Transverse colon (tissue), 4 donors: ENCODE results near the gene SIM2. TPM values are rescaled to one million over a fixed set of nuclear protein-coding genes. Genes with fewer than 3 reads are reported as not detected.

Source experiments
- DNase-seq: peaks from one replicate; pipeline ENCODE4 v3.0.0-alpha.2; 2019
- H3K27ac ChIP-seq, 4 donors: fragments of 200-600 bp; sonication (generic); 2 replicates each; pipeline ENCODE4 v1.5.1; 2016 to 2018; ENCODE audit warnings: inconsistent platforms in 4 of 4
- H3K27me3 ChIP-seq: fragments of 200-600 bp; sonication (generic); 2 replicates; pipeline ENCODE4 v1.5.1; 2017; ENCODE audit warnings: inconsistent platforms
- H3K36me3 ChIP-seq, 4 donors: fragments of 200-600 bp; sonication (generic); 2 replicates each; pipeline ENCODE4 v1.5.1; 2017 to 2019; ENCODE audit warnings: inconsistent platforms in 4 of 4
- H3K4me1 ChIP-seq, 4 donors: fragments of 200-600 bp; sonication (generic); 2 replicates each; pipeline ENCODE4 v1.5.1; 2017 to 2020; ENCODE audit warnings: inconsistent platforms in 4 of 4
- H3K4me3 ChIP-seq, 4 donors: fragments of 200-600 bp; sonication (generic); 1 replicate in 1 of 4; 2 replicates in 3 of 4; pipeline versions ENCODE4 v1.5.1 to v1.6.1; 2017 to 2019; ENCODE audit warnings: inconsistent platforms in 4 of 4
- H3K9me3 ChIP-seq, 2 donors: fragments of 200-600 bp; sonication (generic); 2 replicates each; pipeline ENCODE4 v1.5.1; 2017 to 2019; ENCODE audit warnings: inconsistent platforms in 2 of 2
- EP300 ChIP-seq: sonication (generic); formaldehyde crosslinking; IDR thresholded peaks from one replicate; pipeline ENCODE4 v1.6.1; 2017; ENCODE audit warnings: antibody characterized with exemption, low read depth
- POLR2A ChIP-seq: fragments of 450-650 bp; IDR thresholded peaks from one replicate; pipeline ENCODE4 v1.6.1; 2016; ENCODE audit warnings: antibody characterized with exemption, mild to moderate bottlenecking, moderate library complexity
- POLR2AphosphoS5 ChIP-seq, 3 donors: sonication (generic); formaldehyde crosslinking; IDR thresholded peaks; one replicate each; pipeline ENCODE4 v1.6.1; 2016; ENCODE audit warnings: antibody characterized with exemption in 3 of 3
- WGBS, 2 donors: methylation state at CpG; one replicate each; pipeline ENCODE4 v1.1.5; 2018; ENCODE audit warnings: low coverage in 1 of 2; 5-methylcytosine and 5-hydroxymethylcytosine counted together
- in situ Hi-C, 4 donors: fragments of 200-750 bp; cut with MboI; loops; one replicate each; pipeline versions ENCODE4 v1.15.0 to v1.15.1; 2017; ENCODE audit warnings: low sequenced_read_pairs in 3 of 4, low pct_ligation_motif_present in 1 of 4, low pct_unique_long_range_greater_than_20kb in 1 of 4
- intact Hi-C: fragments of 100-400 bp; cut with DNase I; formaldehyde crosslinking; loops from one replicate; pipeline ENCODE4 v1.15.1; 2023; ENCODE audit warnings: low total_unique reads
- total RNA-seq, 4 donors: library from RNA; depleted of rRNA; stranded (reverse); fragments of >200 nt; gene quantifications; one replicate each; pipeline ENCODE4 v1.1.0, GENCODE V29; 2016
- TF ChIP-seq, protein P1 (sequence below), 5 experiments: fragments of 200-600 bp in 3 of 5; fragments of 450-650 bp in 2 of 5; sonication (generic) in 3 of 5; IDR thresholded peaks; 1 replicate in 2 of 5; 2 replicates in 3 of 5; pipeline ENCODE4 v1.5.1; 2016 to 2017; ENCODE audit warnings: antibody characterized with exemption in 5 of 5, inconsistent platforms in 3 of 5, mild to moderate bottlenecking in 2 of 5, moderate library complexity in 1 of 5

The SIM2 gene
- total RNA-seq, 4 donors from 2014 or later = 0.32 TPM; not detected in 3

DNA sequence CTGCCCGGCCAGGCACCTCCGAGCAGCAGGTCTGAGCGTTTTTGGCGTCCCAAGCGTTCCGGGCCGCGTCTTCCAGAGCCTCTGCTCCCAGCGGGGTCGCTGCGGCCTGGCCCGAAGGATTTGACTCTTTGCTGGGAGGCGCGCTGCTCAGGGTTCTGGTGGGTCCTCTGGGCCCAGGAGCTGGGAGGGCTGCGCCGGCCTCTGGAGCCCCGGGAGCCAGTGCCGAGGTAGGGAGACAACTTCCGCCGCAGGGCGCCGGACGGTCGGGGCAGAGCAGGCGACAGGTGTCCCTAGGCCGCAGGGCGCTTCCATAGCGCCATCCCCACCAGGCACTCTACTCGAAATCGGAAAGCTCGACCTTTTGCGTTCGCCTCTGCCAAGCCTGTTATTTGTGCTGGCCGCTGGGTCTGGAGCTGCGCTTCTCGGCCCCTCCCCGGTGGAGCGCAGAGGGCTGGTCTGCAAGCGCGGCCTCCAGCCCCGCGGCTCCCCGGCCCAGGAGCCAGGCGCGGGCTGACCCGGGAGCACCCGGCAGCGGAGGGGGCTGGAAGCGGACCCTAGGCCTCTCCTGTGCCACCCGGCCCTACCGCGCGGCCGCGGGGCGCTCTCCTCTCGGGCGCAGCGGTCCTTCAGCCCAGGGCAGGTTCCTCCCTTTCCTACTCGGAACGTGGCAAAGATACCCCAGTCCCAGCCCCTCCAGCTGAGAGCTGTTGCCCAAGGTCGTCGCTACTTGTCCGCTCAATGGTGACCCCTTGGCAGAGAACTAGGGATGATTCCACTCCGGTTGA is 2.2 kb downstream of the SIM2 start:
- H3K9me3 ChIP-seq = no peaks in the 10 kb centered on the region
- intact Hi-C loops = loop anchor here (10.0 kb wide), 1 partner anchor 1504 kb away; no protein-coding TSS in a partner anchor
- no peak for DNase-seq
- WGBS, 2 donors = 6% methylated on average over 22 of the region's 65 CpGs; no CpG with 5 or more reads in 1 of the 2 donors
- in situ Hi-C loops = no loop called here
- H3K27ac ChIP-seq = no peak overlapping the region
- H3K36me3 ChIP-seq = no peaks in the 10 kb centered on the region
- peak overlapping the region in 2 of 4 donors; percentile 15 to 47 for H3K4me3 ChIP-seq
- peaks cover 100% of the 10 kb centered on the region for H3K27me3 ChIP-seq
- TF ChIP-seq POLR2A (no peak), EP300 (no peak), POLR2AphosphoS5 (IDR thresholded peaks at IDR 0.05) (no peak)
- TF ChIP-seq, protein P1, sequence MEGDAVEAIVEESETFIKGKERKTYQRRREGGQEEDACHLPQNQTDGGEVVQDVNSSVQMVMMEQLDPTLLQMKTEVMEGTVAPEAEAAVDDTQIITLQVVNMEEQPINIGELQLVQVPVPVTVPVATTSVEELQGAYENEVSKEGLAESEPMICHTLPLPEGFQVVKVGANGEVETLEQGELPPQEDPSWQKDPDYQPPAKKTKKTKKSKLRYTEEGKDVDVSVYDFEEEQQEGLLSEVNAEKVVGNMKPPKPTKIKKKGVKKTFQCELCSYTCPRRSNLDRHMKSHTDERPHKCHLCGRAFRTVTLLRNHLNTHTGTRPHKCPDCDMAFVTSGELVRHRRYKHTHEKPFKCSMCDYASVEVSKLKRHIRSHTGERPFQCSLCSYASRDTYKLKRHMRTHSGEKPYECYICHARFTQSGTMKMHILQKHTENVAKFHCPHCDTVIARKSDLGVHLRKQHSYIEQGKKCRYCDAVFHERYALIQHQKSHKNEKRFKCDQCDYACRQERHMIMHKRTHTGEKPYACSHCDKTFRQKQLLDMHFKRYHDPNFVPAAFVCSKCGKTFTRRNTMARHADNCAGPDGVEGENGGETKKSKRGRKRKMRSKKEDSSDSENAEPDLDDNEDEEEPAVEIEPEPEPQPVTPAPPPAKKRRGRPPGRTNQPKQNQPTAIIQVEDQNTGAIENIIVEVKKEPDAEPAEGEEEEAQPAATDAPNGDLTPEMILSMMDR (IDR thresholded peaks at IDR 0.05) = no peak
- H3K4me1 ChIP-seq = peaks cover 26 to 65% (median 50%) of the 10 kb centered on the region in 4 donors

DNA sequence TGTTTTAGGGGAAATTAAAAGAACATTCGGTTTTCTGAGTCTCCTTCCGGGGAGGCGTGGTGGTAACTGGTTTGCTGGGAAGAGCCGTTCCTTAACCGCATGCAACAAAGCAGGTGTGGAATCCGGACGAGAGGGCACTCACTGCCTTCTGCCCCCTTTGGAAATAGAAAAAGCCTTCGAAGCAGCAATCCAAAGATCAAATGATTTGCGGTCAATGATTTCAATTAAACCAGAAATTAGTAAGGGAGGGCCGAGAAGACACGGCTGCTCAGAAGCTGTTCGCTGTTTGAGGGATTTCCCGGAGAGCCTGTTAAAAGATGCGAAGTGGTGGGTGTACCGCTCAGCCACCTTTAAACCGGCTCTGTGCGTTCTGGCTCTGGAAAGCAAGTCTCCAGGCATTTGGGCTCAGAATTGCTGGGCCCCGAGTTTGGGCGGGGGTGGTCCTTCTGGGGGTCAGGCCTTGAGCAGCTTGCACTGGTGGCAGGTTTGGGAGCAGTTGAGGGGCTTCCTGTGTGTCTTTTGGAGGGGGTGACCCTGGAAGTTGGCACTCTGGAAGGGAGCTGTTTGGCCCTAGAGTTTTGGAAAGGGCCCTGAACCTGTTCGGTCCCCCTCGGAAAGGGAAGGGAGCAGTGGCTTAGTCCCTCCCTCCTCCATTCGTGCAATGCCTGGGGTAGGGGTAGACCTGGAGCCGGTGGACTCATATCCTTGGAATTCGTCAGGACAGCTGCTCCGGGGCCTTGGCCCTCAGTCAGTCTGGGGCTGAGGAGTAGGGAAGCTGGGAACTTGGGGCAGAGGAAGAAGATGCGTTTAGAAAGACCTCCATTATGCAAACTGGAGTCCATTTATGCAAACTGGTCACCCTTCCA is 3.1 kb downstream of the SIM2 start:
- Histone ChIP-seq H3K9me3 (no peaks in the 10 kb centered on the region), H3K4me3 (peak overlapping the region in 2 of 4 donors; percentile 15 to 47), H3K4me1 (peaks cover 26 to 74% (median 53%) of the 10 kb centered on the region in 4 donors), H3K36me3 (no peaks in the 10 kb centered on the region), H3K27me3 (peaks cover 100% of the 10 kb centered on the region), H3K27ac (no peak overlapping the region)
- no peak for DNase-seq
- 11% methylated on average over 26 of the region's 26 CpGs; no CpG with 5 or more reads in 1 of the 2 donors for WGBS, 2 donors
- in situ Hi-C loops = no loop called here
- intact Hi-C loops = loop anchor here (10.0 kb wide), 1 partner anchor 1503 kb away; no protein-coding TSS in a partner anchor
- TF ChIP-seq POLR2AphosphoS5 (IDR thresholded peaks at IDR 0.05) (no peak), EP300 (no peak), POLR2A (no peak)
- TF ChIP-seq, protein P1 (IDR thresholded peaks at IDR 0.05) = no peak

DNA sequence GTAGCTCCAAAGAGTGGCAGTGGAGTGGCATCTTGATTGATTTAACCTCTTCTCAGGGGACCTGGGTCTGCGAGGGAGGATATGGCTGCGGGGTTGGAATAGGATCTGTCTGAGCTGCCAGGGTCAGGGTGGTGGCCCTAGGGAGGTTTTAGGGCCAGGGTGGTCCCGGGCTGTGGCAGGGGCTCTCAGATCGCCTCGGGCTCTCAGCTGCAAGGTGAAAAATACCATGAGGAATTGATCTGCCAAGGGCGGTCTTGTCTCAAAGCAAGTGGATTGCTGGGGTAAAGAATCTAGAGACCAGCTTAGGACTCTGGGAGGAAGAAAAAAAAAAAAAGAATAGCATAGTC is 3.7 kb downstream of the SIM2 start:
- no peak for DNase-seq
- intact Hi-C loops (loop anchor here (10.0 kb wide), 1 partner anchor 1502 kb away; no protein-coding TSS in a partner anchor), in situ Hi-C loops (no loop called here)
- no peak for TF ChIP-seq EP300
- TF ChIP-seq POLR2A = no peak
- TF ChIP-seq, protein P1 (IDR thresholded peaks at IDR 0.05) = no peak
- no peak for TF ChIP-seq POLR2AphosphoS5 (IDR thresholded peaks at IDR 0.05)
- WGBS, 2 donors = 30% methylated on average over 6 of the region's 6 CpGs; no CpG with 5 or more reads in 1 of the 2 donors
- H3K36me3 ChIP-seq = no peaks in the 10 kb centered on the region
- H3K4me3 ChIP-seq = no peak overlapping the region
- no peaks in the 10 kb centered on the region for H3K9me3 ChIP-seq
- peaks cover 100% of the 10 kb centered on the region for H3K27me3 ChIP-seq
- peaks cover 26 to 74% (median 52%) of the 10 kb centered on the region in 4 donors for H3K4me1 ChIP-seq
- H3K27ac ChIP-seq = no peak overlapping the region

DNA sequence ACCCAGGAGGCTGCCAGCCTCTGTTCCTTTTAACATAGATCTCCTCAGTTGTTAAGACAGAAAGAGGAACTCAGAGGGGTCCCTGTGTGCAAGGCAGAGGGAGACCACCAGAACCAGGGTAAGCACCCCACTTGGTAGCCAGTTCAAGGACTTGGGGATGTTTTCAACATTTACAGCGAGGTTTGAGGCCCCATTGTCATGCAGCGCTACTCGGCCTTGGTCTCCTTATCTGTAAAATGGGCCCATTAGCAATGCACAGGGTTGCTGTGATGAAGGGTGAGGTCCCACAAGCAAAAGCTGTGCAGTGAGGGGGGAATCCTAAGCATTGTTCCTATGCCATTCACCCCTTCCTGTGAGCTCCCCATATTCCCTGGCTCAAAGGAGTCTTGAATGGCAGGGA is 4.2 kb downstream of the SIM2 start:
- peaks cover 25 to 73% (median 54%) of the 10 kb centered on the region in 4 donors for H3K4me1 ChIP-seq
- in situ Hi-C loops (no loop called here), intact Hi-C loops (loop anchor here (10.0 kb wide), 1 partner anchor 1502 kb away; no protein-coding TSS in a partner anchor)
- H3K27me3 ChIP-seq = peaks cover 100% of the 10 kb centered on the region
- 34% methylated on average over 3 of the region's 3 CpGs; no CpG with 5 or more reads in 1 of the 2 donors for WGBS, 2 donors
- TF ChIP-seq, protein P1 (IDR thresholded peaks at IDR 0.05) = no peak
- TF ChIP-seq POLR2AphosphoS5 (IDR thresholded peaks at IDR 0.05) = no peak
- TF ChIP-seq EP300 = no peak
- TF ChIP-seq POLR2A = no peak
- no peak overlapping the region for H3K27ac ChIP-seq
- H3K36me3 ChIP-seq = no peaks in the 10 kb centered on the region
- no peak overlapping the region for H3K4me3 ChIP-seq
- H3K9me3 ChIP-seq = no peaks in the 10 kb centered on the region
- DNase-seq = no peak
